Psoas muscle (tissue), 8 donors: ENCODE data around the gene STRIP2. TPM values are rescaled to one million over a fixed set of nuclear protein-coding genes. Genes with fewer than 3 reads are reported as not detected.

Source experiments
- ATAC-seq, 4 donors: fragments of 200-7000 bp; cut with Tn5 transposase; one replicate each; pipeline ENCODE4 v1.9.1; 2020; ENCODE audit warnings: moderate library complexity in 3 of 4, mild to moderate bottlenecking in 2 of 4
- DNase-seq, 2 donors: peaks; one replicate each; pipeline ENCODE4 v3.0.0-alpha.2; 2020
- H3K27ac ChIP-seq: fragments of 200-600 bp; one replicate; pipeline ENCODE4 v1.8.0; 2022
- H3K27me3 ChIP-seq, 3 donors: fragments of 200-600 bp in 1 of 3; one replicate each; pipeline versions ENCODE4 v1.6.1 to v1.8.0; 2013 to 2022; ENCODE audit warnings: low read length in 2 of 3, mild to moderate bottlenecking in 2 of 3, moderate library complexity in 1 of 3; ENCODE audit not compliant: insufficient read depth in 3 of 3
- H3K36me3 ChIP-seq, 2 donors: fragments of 200-600 bp in 1 of 2; one replicate each; pipeline versions ENCODE4 v1.6.1 to v1.8.0; 2013 to 2022; ENCODE audit warnings: low read depth in 1 of 2, mild to moderate bottlenecking in 1 of 2, moderate library complexity in 1 of 2; ENCODE audit not compliant: insufficient read depth in 1 of 2
- H3K4me1 ChIP-seq: fragments of 200-600 bp; one replicate; pipeline ENCODE4 v1.8.0; 2022
- H3K4me3 ChIP-seq: fragments of 200-600 bp; one replicate; pipeline ENCODE4 v1.8.0; 2022; ENCODE audit warnings: mild to moderate bottlenecking
- H3K9me3 ChIP-seq: fragments of 200-600 bp; one replicate; pipeline ENCODE4 v1.8.0; 2022
- CTCF ChIP-seq: fragments of 200-600 bp; IDR thresholded peaks from one replicate; pipeline ENCODE4 v1.8.0; 2022; ENCODE audit warnings: antibody characterized with exemption
- WGBS, 3 donors: extraction: QIAGEN DNeasy Blood & Tissue Kit; methylation state at CpG; one replicate each; pipeline versions ENCODE4 v1.1.6 to v1.1.7; 2013; 5-methylcytosine and 5-hydroxymethylcytosine counted together
- intact Hi-C, 2 donors: fragments of 100-400 bp; cut with DNase I; formaldehyde crosslinking; loops; one replicate each; pipeline versions ENCODE4 v1.11.0 to v1.14.2; 2022
- polyA plus RNA-seq, 3 donors: library from polyadenylated mRNA; stranded (reverse); fragments of 200-250 nt; gene quantifications; one replicate each; pipeline ENCODE4 v1.2.3, GENCODE V29; 2013
- total RNA-seq, 4 donors: library from RNA; stranded (reverse); fragmentation: NEBNext Ultra II Directional in 2 of 4; extraction: Animal tissue kit (Norgen Biotek cat#: 25700) in 2 of 4; gene quantifications; one replicate each; pipeline versions ENCODE4 v1.2.1 to v1.2.4, GENCODE V29; 2021 to 2023
- donor health status: healthy with polysubstance abuse.
- donor health status: DM: no; HTN: no; CAD: no; lungs with moderate emphysema.
- donor health status: Bipolar disorder and iron deficiency.
- donor health status: healthy.
- donor health status: DM: yes; HTN: yes; CAD: no.
- donor health status: DM: no; HTN: no; CAD: no.
- donor health status: DM: no; HTN: no; CAD: no.
- donor health status: DM: yes; HTN: yes; CAD: no.

Gene STRIP2
- total and polyA plus RNA-seq, 7 donors = 14.5 to 94.4 (median 46.6) TPM

- DNase-seq = no peak
- H3K4me3 ChIP-seq = no peak overlapping the region
- 44 to 55% (median 51%) methylated on average over 4 of the region's 4 CpGs for WGBS, 3 donors
Measured at GRCh38 chr7:129514683-129515082, 80.5 kb downstream of the STRIP2 start.

GRCh38 chr7:129515381-129515780, 81.1 kb downstream of the STRIP2 start:
- 69 to 74% (median 70%) methylated on average over 4 of the region's 4 CpGs for WGBS, 3 donors
- H3K4me1 ChIP-seq = no peaks in the 10 kb centered on the region
- DNase-seq = no peak
- no peaks in the 10 kb centered on the region for H3K27me3 ChIP-seq
- no peaks in the 10 kb centered on the region for H3K36me3 ChIP-seq
- no peaks in the 10 kb centered on the region for H3K9me3 ChIP-seq
- H3K4me3 ChIP-seq = no peak overlapping the region
- no peak for ATAC-seq
- intact Hi-C loops = no loop called here
- no peak overlapping the region for H3K27ac ChIP-seq
- no peak for TF ChIP-seq CTCF

More at GRCh38 chr7:129514683-129515082, 80.5 kb downstream of the STRIP2 start:
- TF ChIP-seq CTCF = no peak
- Histone ChIP-seq H3K27me3 (no peaks in the 10 kb centered on the region), H3K36me3 (no peaks in the 10 kb centered on the region), H3K27ac (no peak overlapping the region), H3K4me1 (no peaks in the 10 kb centered on the region), H3K9me3 (no peaks in the 10 kb centered on the region)
- intact Hi-C loops = no loop called here
- no peak for ATAC-seq

GRCh38 chr7:129517931-129518330, 83.7 kb downstream of the STRIP2 start:
- Histone ChIP-seq H3K9me3 (no peaks in the 10 kb centered on the region), H3K4me3 (no peak overlapping the region), H3K27ac (no peak overlapping the region), H3K27me3 (peaks cover 0 to 5% (median 0%) of the 10 kb centered on the region in 3 donors), H3K36me3 (no peaks in the 10 kb centered on the region), H3K4me1 (no peaks in the 10 kb centered on the region)
- ATAC-seq (no peak), DNase-seq (no peak)
- intact Hi-C loops = no loop called here
- WGBS, 3 donors = 74 to 86% (median 82%) methylated on average over 6 of the region's 6 CpGs
- TF ChIP-seq CTCF = no peak

- no peaks in the 10 kb centered on the region for H3K36me3 ChIP-seq
- H3K27me3 ChIP-seq = peaks cover 0 to 5% (median 0%) of the 10 kb centered on the region in 3 donors
- DNase-seq = no peak
- no peaks in the 10 kb centered on the region for H3K4me1 ChIP-seq
- 31 to 42% (median 33%) methylated on average over 5 of the region's 5 CpGs for WGBS, 3 donors
- no peak for TF ChIP-seq CTCF
- intact Hi-C loops = no loop called here
- H3K9me3 ChIP-seq = no peaks in the 10 kb centered on the region
- no peak for ATAC-seq
- no peak overlapping the region for H3K4me3 ChIP-seq
- no peak overlapping the region for H3K27ac ChIP-seq
Measured at GRCh38 chr7:129519464-129519863, 85.2 kb downstream of the STRIP2 start.
